K562 (cell line): Measurements from ENCODE around the gene CEBPB. TPM values are rescaled to one million over a fixed set of nuclear protein-coding genes. Genes with fewer than 3 reads are reported as not detected.

Source experiments
- ATAC-seq: fragments of 200-7000 bp; cut with Tn5 transposase; 3 replicates; pipeline ENCODE4 v1.9.1; 2020; ENCODE audit warnings: moderate library complexity
- BruUV-seq: library from RNA; stranded (reverse); fragments of 400-500 nt; replicated peaks from 2 replicates; lab custom pipeline; 2021; lab: Mats Ljungman, UMichigan
- CTCF ChIA-PET: fragments of 300-600 bp; formaldehyde crosslinking; extraction: SDS; loops from one replicate; lab custom pipeline; 2021; ENCODE audit warnings: low intra/inter-chr PET ratio; lab: Yijun Ruan, JAX
- POLR2A ChIA-PET: fragments of 300-600, 350-650 bp; sonication (Branson Sonifier 250); formaldehyde crosslinking; extraction: SDS; loops from one replicate; lab custom pipeline; 2021; ENCODE audit warnings: antibody characterized with exemption, inconsistent platforms; lab: Yijun Ruan, JAX
- DNase-seq, 4 experiments: peaks; one replicate each; pipeline versions ENCODE4 v3.0.0 to v3.0.0-alpha.2; 2011 to 2018; ENCODE audit warnings: low spot score in 3 of 4, mixed read lengths in 3 of 4; ENCODE audit errors: extremely low read depth in 1 of 4
- FAIRE-seq: peaks from 2 replicates; lab custom pipeline; 2011; peaks lifted over from hg19 to GRCh38; lab: Jason Lieb, UNC
- H2AFZ ChIP-seq: 2 replicates; pipeline ENCODE4 v1.6.0; 2011; ENCODE audit warnings: low read depth, low read length, control low read depth, inconsistent platforms
- H3K27ac ChIP-seq: fragments of 200-600 bp; 3 replicates; pipeline ENCODE4 v1.8.0; 2011; ENCODE audit warnings: low read depth, mild to moderate bottlenecking, control low read depth, inconsistent platforms, low read length, moderate library complexity, mixed read lengths; ENCODE audit errors: extremely low read depth
- H3K27me3 ChIP-seq, 2 experiments: fragments of 300-600 bp in 1 of 2; 2 replicates in 1 of 2; 3 replicates in 1 of 2; pipeline versions ENCODE4 v1.6.0 to v1.8.0; 2011; ENCODE audit warnings: inconsistent platforms in 2 of 2, low read length in 2 of 2, mild to moderate bottlenecking in 1 of 2, mixed read lengths in 1 of 2, moderate library complexity in 1 of 2; ENCODE audit not compliant: control insufficient read depth in 2 of 2, insufficient read depth in 2 of 2
- H3K36me3 ChIP-seq: fragments of 300-600 bp; 3 replicates; pipeline ENCODE4 v1.8.0; 2011; ENCODE audit warnings: mild to moderate bottlenecking, low read length, inconsistent platforms; ENCODE audit not compliant: control insufficient read depth, insufficient read depth
- H3K4me1 ChIP-seq, 2 experiments: fragments of 200-600 bp in 1 of 2; replicated peaks in 1 of 2; 2 replicates in 1 of 2; 3 replicates in 1 of 2; pipeline versions ENCODE4 v1.5.1 to v1.8.0; 2011; ENCODE audit warnings: inconsistent platforms in 2 of 2, low read length in 2 of 2, mild to moderate bottlenecking in 1 of 2, mixed read lengths in 1 of 2, moderate library complexity in 1 of 2; ENCODE audit not compliant: control insufficient read depth in 2 of 2, insufficient read depth in 2 of 2
- H3K4me2 ChIP-seq: 2 replicates; pipeline ENCODE4 v1.6.1; 2011; ENCODE audit warnings: low read length, control low read depth, inconsistent platforms, mixed read lengths; ENCODE audit not compliant: insufficient read depth
- H3K4me3 ChIP-seq: fragments of 200-600 bp; sonication (generic), shearing (Covaris generic); 2 replicates; pipeline ENCODE4 v1.5.1; 2016; ENCODE audit warnings: control low read depth, inconsistent platforms
- H3K79me2 ChIP-seq: fragments of 200-600 bp; 3 replicates; pipeline ENCODE4 v1.8.0; 2011; ENCODE audit warnings: low read length, inconsistent platforms; ENCODE audit not compliant: control insufficient read depth, insufficient read depth
- H3K9ac ChIP-seq, 2 experiments: 2 replicates each; pipeline versions ENCODE4 v1.6.0 to v1.6.1; 2011; ENCODE audit warnings: low read depth in 2 of 2, low read length in 2 of 2, control low read depth in 1 of 2, inconsistent platforms in 1 of 2, mild to moderate bottlenecking in 1 of 2, mixed read lengths in 1 of 2; ENCODE audit not compliant: insufficient read depth in 1 of 2
- H3K9me1 ChIP-seq: one replicate; pipeline ENCODE4 v1.6.0; 2011; ENCODE audit warnings: inconsistent platforms, mild to moderate bottlenecking, low read length, moderate library complexity; ENCODE audit not compliant: control insufficient read depth, insufficient read depth
- H3K9me3 ChIP-seq: replicated peaks from 2 replicates; pipeline ENCODE4 v1.5.1; 2011; ENCODE audit warnings: low read depth, low read length, inconsistent platforms; ENCODE audit not compliant: control insufficient read depth, insufficient read depth
- H4K20me1 ChIP-seq: replicated peaks from 2 replicates; pipeline ENCODE4 v1.6.1; 2011; ENCODE audit warnings: low read length, inconsistent platforms, mixed read lengths; ENCODE audit not compliant: control insufficient read depth, insufficient read depth
- ATF7 ChIP-seq: fragments of 450-650 bp; IDR thresholded peaks from 2 replicates; pipeline ENCODE4 v1.7.1; 2014; ENCODE audit warnings: mild to moderate bottlenecking, moderate library complexity
- CHAMP1 ChIP-seq: fragments of 450-650 bp; IDR thresholded peaks from 2 replicates; pipeline ENCODE4 v1.6.1; 2016; ENCODE audit warnings: mild to moderate bottlenecking
- FOXK2 ChIP-seq, 2 experiments: fragments of 450-650 bp; IDR thresholded peaks in 1 of 2; conservative IDR thresholded peaks in 1 of 2; 2 replicates each; pipeline ENCODE4 v1.6.1; 2016; ENCODE audit warnings: low read depth in 2 of 2, mild to moderate bottlenecking in 1 of 2
- GATA2 ChIP-seq: sonication (generic); formaldehyde crosslinking; IDR thresholded peaks from 2 replicates; pipeline ENCODE4 v1.4.0; 2020; ENCODE audit warnings: mild to moderate bottlenecking, missing genetic modification reagents
- MNT ChIP-seq, 2 experiments: fragments of 450-650 bp; conservative IDR thresholded peaks; 2 replicates each; pipeline ENCODE4 v1.6.1; 2017; ENCODE audit warnings: mild to moderate bottlenecking in 2 of 2, moderate library complexity in 2 of 2
- SAP30 ChIP-seq: fragments of 200-600 bp; sonication (generic); IDR thresholded peaks from 2 replicates; pipeline ENCODE4 v1.6.1; 2012; ENCODE audit warnings: borderline replicate concordance, low read depth, mild to moderate bottlenecking, moderate library complexity, low read length, control low read depth, inconsistent platforms; ENCODE audit not compliant: insufficient read depth, poor library complexity, severe bottlenecking
- SIX5 ChIP-seq, 2 experiments: IDR thresholded peaks; 2 replicates each; pipeline ENCODE4 v1.6.1; 2011; ENCODE audit warnings: low read length in 2 of 2, borderline replicate concordance in 1 of 2, low read depth in 1 of 2, mild to moderate bottlenecking in 1 of 2, moderate library complexity in 1 of 2; ENCODE audit not compliant: insufficient read depth in 1 of 2
- ZFP30 ChIP-seq: fragments of 250-450 bp; sonication (Bioruptor Pico); IDR thresholded peaks from 2 replicates; pipeline ENCODE4 v1.8.0; 2022; ENCODE audit warnings: moderate library complexity, mild to moderate bottlenecking, inconsistent platforms, borderline replicate concordance
- ZFX ChIP-seq: sonication (generic); formaldehyde crosslinking; IDR thresholded peaks from 2 replicates; pipeline ENCODE4 v1.8.0; 2022; ENCODE audit warnings: mild to moderate bottlenecking, missing genetic modification reagents, moderate library complexity
- ZNF778 ChIP-seq: fragments of 450-650 bp; formaldehyde crosslinking; IDR thresholded peaks from 2 replicates; pipeline ENCODE4 v1.4.0; 2020; ENCODE audit warnings: mild to moderate bottlenecking, moderate library complexity
- WGBS: fragments of 100-300 bp; shearing (Covaris generic); methylation state at CpG from one replicate; pipeline ENCODE4 v1.1.6; 2016; ENCODE audit warnings: low coverage, mixed read lengths; ENCODE audit not compliant: insufficient coverage; ENCODE audit errors: missing lambda C conversion rate; 5-methylcytosine and 5-hydroxymethylcytosine counted together
- in situ Hi-C: fragments of 300-500 bp; cut with MboI; formaldehyde crosslinking; loops from 4 replicates; pipeline ENCODE4 v1.15.0; 2018; ENCODE audit warnings: inconsistent platforms, mixed read lengths
- intact Hi-C: fragments of 100-400 bp; cut with micrococcal nuclease; formaldehyde crosslinking; loops from 2 replicates; pipeline ENCODE4 v1.14.2; 2022
- polyA plus RNA-seq, 8 experiments: library from polyadenylated mRNA; depleted of rRNA in 4 of 8; stranded (reverse) in 5 of 8; unstranded in 3 of 8; fragments of >200 nt; fragmentation: Nextera tagmentation in 2 of 8; fragmentation: Illumina TruSeq in 1 of 8; extraction: Ambion mirVana in 2 of 8; extraction: Trizol in 1 of 8; gene quantifications; 2 replicates each; pipeline versions ENCODE4 v1.2.1 to v1.2.3, GENCODE V29; 2011 to 2014; ENCODE audit warnings: inconsistent platforms in 1 of 8, missing spikeins in 1 of 8
- total RNA-seq, 7 experiments: library from RNA; depleted of rRNA in 6 of 7; stranded (reverse); fragments of >200 nt in 6 of 7; fragmentation: Illumina TruSeq in 2 of 7; extraction: Trizol in 2 of 7; gene quantifications; 2 replicates each; pipeline versions ENCODE4 v1.2.1 to v1.2.3, GENCODE V29; 2011 to 2021; ENCODE audit warnings: low replicate concordance in 1 of 7
- TF ChIP-seq, protein P1 (sequence below): sonication (generic); formaldehyde crosslinking; IDR thresholded peaks from 2 replicates; pipeline ENCODE4 v1.8.0; 2022; ENCODE audit warnings: mild to moderate bottlenecking, low read depth, missing genetic modification reagents
- TF ChIP-seq, protein P2 (sequence below): fragments of 200-800 bp; sonication (Bioruptor generic); IDR thresholded peaks from 2 replicates; pipeline ENCODE4 v1.6.1; 2017; ENCODE audit warnings: missing genetic modification characterization, missing compliant biosample characterization

The CEBPB gene
- total and polyA plus RNA-seq, 9 of the 15 experiments (the other 6 are each of a cell fraction or from before 2014, with no cell fraction given), result 1.2 to 72.6 (median 7.8) TPM

GRCh38 chr20:50188879-50189680 lies 1.6 kb upstream of the CEBPB start:
- Histone ChIP-seq H2AFZ (no peak overlapping the region), H3K9ac (peak overlapping the region in 1 of 2 experiments; percentile 75; a peak in 1 of 4 replicates), H4K20me1 (peaks cover 10% of the 10 kb centered on the region; the same call in 1 of the 2 replicates), H3K27me3 (no peaks in the 10 kb centered on the region), H3K9me3 (no peaks in the 10 kb centered on the region), H3K27ac (no peak overlapping the region; the same call in 2 of the 3 replicates), H3K9me1 (peaks cover 3% of the 10 kb centered on the region), H3K4me2 (no peak overlapping the region), H3K79me2 (peaks cover 30% of the 10 kb centered on the region), H3K4me1 (peaks cover 29 to 57% of the 10 kb centered on the region in 2 experiments), H3K4me3 (no peak overlapping the region), H3K36me3 (peaks cover 10% of the 10 kb centered on the region; the same call in 2 of the 3 replicates)
- DNase-seq (no peak), FAIRE-seq (no peak), ATAC-seq (no peak)
- intact Hi-C loops, result loop anchor here (5.0 to 10.0 kb wide), 2 partner anchors 383 to 606 kb away; partner anchors contain the start of gene BCAS4
- TSS peak; percentile 47 for BruUV-seq
- ChIA-PET CTCF (interaction anchor here (0.7 to 2.6 kb wide), 3 partner anchors 271 to 391 kb away, joined by 3 to 21 read pairs (median 9); no protein-coding TSS in a partner anchor), POLR2A (interaction anchor here (0.6 to 2.3 kb wide), 10 partner anchors 8 to 372 kb away, joined by 3 to 6 read pairs (median 4); no protein-coding TSS in a partner anchor)
- in situ Hi-C loops, result loop anchor here (5.0 kb wide), 2 partner anchors 273 to 388 kb away; no protein-coding TSS in a partner anchor
- 73% methylated on average over 16 of the region's 18 CpGs for WGBS
- TF ChIP-seq CHAMP1 (no peak), ZFP30 (CRISPR knock-in tag) (no peak), GATA2 (CRISPR knock-in tag) (peak; percentile 10; the same call in 1 of the 2 replicates), FOXK2 (conservative IDR thresholded peaks at IDR 0.05 in 1 of 2, IDR thresholded peaks at IDR 0.05 in 1 of 2; ENCODE audit: low read depth in 2 of 2) (no peak), SAP30 (no peak), ATF7 (no peak), MNT (conservative IDR thresholded peaks at IDR 0.05) (no peak), SIX5 (IDR thresholded peaks at IDR 0.05; ENCODE audit: borderline replicate concordance in 1 of 2, insufficient read depth in 1 of 2, low read depth in 1 of 2, low read length in 2 of 2) (no peak), ZFX (CRISPR knock-in tag) (no peak), ZNF778 (CRISPR knock-in tag) (no peak)
- TF ChIP-seq, protein P1, sequence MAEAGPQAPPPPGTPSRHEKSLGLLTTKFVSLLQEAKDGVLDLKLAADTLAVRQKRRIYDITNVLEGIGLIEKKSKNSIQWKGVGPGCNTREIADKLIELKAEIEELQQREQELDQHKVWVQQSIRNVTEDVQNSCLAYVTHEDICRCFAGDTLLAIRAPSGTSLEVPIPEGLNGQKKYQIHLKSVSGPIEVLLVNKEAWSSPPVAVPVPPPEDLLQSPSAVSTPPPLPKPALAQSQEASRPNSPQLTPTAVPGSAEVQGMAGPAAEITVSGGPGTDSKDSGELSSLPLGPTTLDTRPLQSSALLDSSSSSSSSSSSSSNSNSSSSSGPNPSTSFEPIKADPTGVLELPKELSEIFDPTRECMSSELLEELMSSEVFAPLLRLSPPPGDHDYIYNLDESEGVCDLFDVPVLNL (CRISPR knock-in tag), result no peak
- TF ChIP-seq, protein P2, sequence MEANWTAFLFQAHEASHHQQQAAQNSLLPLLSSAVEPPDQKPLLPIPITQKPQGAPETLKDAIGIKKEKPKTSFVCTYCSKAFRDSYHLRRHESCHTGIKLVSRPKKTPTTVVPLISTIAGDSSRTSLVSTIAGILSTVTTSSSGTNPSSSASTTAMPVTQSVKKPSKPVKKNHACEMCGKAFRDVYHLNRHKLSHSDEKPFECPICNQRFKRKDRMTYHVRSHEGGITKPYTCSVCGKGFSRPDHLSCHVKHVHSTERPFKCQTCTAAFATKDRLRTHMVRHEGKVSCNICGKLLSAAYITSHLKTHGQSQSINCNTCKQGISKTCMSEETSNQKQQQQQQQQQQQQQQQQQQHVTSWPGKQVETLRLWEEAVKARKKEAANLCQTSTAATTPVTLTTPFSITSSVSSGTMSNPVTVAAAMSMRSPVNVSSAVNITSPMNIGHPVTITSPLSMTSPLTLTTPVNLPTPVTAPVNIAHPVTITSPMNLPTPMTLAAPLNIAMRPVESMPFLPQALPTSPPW (CRISPR knock-in tag), result 0 out of 2 replicates have a peak, but pooled peaks have one; percentile 14
